RCC 7860 (cell line): Measurements from ENCODE around the gene FCGR2B.

ENCODE experiments used
- DNase-seq: peaks from one replicate; pipeline ENCODE4 v3.0.0-alpha.2; 2015; ENCODE audit warnings: low spot score
- FAIRE-seq: peaks from 2 replicates; lab custom pipeline; 2012; peaks lifted over from hg19 to GRCh38; lab: Jason Lieb, UNC

Gene FCGR2B

DNA sequence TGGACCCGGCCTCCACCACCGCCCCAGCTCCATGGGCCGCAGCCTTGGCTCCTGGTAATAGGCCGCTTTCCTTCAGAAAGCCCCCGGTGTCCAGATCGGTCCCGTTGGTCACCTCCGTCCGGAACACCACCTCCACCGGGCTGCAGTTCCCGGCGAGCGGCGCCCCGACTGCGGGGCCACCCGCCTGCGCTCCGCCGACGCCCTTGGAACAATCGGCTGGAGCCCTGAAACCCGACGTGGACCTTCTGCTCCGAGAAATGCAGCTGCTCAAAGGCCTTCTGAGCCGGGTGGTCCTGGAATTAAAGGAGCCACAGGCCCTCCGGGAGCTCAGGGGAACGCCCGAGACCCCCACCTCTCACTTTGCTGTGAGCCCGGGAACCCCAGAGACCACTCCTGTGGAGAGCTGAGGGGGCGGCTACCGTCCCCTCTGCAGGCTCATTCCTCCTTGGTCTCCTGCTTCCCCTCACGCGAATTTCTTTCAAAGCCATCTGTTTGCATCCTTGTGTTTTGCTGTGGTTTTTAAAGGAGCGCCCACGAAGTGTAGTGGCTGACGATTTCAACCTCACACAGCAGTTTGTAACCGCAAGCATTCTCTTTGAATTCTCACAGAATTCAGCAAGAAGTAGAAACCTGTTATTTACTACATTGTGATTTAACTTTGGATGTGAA, 64.4 kb downstream of the FCGR2B start:
- no peak for FAIRE-seq
- DNase-seq: peak; percentile 35
